Cortex of kidney (tissue), 1 donor: Measurements from ENCODE around the gene CAPN14.

Source experiments
- DNase-seq: peaks from one replicate; lab custom pipeline; 2025; lab: John Stamatoyannopoulos, UW

Gene CAPN14

DNA sequence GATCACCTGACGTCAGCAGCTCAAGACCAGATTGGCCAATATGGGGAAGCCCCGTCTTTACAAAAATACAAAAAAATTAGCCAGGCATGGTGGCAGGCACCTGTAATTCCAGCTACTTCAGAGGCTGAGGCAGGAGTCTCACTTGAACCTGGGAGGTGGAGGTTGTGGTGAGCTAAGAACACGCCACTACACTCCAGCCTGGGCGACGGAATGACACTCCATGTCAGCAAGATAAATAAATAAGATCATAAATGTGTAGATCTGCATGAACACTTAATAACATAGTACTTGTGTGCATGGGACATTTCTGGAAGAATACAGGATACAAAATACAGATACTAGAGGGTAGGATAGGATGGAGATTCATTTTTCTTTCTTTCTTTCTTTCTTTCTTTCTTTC, 25.7 kb upstream of the CAPN14 start:
- no peak for DNase-seq

DNA sequence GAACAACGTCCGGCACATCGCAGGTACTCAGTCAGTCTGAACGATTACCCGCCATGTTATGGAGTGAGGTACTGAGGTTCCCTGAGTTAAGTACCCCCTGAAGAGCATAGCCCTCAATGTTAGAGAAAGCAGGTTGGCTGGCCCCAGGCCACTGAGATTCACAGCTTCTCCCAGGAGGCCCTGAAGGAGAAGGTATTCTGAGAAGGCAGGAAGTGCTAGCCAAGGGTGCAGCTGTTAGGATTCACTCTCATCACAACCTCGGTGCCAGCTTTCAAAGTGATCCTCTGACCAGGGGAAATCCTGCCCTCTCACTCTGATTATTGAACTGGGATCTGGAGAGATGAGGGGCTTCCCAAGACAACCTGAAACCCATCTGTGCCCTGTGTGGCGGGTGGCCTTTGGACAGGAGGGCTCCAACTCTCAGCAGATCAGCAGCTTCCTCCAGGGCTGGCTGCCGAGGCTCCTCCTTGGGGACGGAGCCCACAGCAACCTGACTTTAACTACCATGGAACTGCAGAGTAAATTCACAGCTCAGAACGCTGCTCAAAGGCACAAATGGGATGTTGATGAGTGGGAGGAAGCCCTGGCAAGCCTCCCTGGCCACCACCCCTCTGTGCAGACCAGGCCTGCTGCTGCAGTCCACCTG, 24.4 kb upstream of the CAPN14 start:
- no peak for DNase-seq

- no peak for DNase-seq
Measured at GRCh38 chr2:31240381-31241365, 23.4 kb upstream of the CAPN14 start.

GRCh38 chr2:31239593-31240177, 22.4 kb upstream of the CAPN14 start:
- no peak for DNase-seq

DNA sequence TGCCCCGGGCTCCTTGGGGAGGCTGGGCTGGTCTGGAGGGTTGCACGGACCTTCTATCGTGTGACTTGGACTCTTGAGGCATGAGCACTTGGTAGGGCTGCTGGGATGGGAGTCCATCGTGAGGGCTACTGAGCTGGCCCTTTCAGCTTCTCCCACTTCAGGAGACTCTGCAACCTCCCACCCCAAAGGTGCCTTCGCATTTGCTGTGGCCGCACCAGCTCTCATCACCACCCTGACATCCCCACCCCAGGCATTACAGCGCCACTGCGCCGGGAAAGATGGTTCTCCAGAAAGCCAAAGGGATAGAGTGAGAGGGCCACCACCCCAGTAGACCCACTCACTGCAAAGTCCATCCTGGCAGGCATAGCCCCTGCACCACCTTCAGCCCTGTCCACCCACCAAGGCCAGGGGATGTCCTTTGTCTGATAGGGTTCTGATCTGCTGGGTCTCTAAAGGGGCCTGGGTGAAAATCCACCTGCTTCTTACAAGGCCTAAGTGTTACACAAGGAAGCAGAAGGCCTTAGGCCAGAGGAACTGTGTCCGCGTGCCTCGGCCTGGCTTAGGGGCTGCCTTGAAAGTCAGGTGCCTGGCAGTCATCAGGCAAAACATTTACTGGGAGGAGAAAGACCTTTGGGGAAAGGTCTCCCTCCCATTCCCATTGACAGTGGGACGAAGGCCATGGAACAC, 21.7 kb upstream of the CAPN14 start:
- no peak for DNase-seq

DNA sequence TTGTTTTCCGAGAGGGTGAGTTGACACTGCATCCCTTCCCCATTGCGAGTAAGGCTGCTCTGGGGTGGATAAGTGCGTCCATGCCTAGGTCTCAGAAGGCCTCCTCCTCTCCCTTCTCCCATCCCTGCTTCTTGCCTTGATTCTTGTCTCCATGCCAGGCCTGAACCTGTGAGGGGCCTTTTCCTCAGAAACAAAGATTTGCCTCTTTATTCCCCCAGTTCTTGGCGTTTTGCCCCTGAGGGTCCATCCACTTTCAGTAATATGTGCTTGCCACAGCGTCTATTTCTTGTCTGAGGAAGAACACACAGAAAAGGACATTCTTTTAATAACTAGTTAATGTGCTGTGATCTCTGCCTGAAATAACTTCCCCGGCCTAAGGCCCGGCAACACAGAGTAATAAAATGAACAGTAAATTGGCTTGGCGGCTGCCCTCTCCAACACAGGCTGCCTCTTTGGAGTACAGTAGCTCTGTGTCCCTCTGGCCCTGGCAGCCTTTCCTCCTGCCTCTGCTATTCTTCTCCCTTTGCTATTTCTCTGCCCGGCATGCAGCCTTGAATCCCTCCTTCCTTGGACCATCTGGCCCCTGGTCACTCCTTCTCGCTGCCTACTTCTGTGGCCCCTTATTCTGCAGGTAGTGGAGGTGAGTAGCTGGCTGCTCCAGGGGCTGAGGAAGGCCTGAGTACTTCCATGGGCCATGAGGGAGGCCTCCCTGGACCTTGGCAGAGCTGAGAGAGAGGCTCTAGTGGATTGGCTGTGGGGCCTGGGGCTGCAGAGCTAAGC, 21.0 kb upstream of the CAPN14 start:
- DNase-seq = no peak

GRCh38 chr2:31237348-31238017, 20.2 kb upstream of the CAPN14 start:
- no peak for DNase-seq

DNA sequence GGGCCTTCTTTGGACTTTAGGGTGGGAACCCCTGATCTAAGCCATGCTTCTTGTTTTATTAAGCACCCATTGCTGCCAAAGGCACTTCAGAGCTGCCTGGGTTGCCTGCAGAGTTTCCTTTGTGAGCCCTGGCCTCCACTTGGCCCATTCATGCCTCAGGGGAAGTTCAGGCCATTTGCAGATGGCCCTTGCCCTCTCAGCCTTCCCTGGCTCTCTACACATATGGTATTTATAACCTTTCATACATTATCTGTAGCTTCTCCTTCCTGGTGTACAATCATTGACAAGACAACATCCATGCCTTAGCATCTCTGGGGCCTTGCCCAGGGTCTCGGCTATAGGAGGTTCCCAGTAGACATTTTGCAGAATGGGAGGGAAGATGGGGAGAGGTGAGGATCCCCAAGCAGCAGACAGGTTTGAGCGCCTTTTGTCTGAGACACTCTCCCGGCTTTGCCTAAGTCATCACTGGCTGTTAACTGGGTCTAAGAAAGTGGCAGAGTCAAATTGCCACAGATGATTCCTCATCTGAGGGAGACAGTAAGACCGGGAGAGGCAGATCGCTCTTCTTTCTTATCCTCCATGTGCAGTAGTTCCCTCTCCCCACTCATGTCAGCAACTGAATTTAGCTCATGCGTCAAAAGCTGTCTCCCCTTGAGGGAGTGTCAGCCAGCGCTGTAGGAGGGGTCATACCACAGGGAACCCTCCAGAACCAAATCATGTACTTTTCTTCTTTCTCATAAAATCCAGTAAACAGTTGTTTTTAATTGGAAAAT, 19.3 kb upstream of the CAPN14 start:
- no peak for DNase-seq

GRCh38 chr2:31235504-31235902, 18.2 kb upstream of the CAPN14 start:
- DNase-seq = no peak

- no peak for DNase-seq
Measured at GRCh38 chr2:31234683-31235503, 17.6 kb upstream of the CAPN14 start.

GRCh38 chr2:31233741-31234682, 16.7 kb upstream of the CAPN14 start, which contains the start of gene EHD3:
TSS of gene EHD3 (plus strand) at chr2:31234152. CDS start at chr2:31234622, 470 bp downstream.
- no peak for DNase-seq

DNA sequence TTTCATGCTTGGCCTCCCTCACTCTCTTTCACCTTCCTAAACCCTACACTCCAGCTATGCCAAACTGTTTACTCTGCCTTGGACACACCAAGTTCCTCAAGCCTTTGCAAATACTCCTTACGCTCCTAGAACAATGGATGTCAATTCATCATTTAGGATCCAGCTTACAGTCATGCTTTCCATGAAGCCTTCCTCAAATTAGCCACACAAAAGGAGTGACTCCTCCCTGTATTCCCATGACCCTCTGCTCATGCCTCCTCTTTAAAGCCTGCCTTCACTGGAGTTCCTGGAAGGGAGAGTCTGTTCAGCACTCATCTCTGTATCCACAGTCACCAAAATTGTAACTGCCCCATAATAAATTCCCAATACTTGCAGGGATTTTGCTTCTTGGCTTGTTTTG, 15.9 kb upstream of the CAPN14 start:
- DNase-seq = no peak

- DNase-seq = no peak
Measured at GRCh38 chr2:31232586-31232985, 15.3 kb upstream of the CAPN14 start.

DNA sequence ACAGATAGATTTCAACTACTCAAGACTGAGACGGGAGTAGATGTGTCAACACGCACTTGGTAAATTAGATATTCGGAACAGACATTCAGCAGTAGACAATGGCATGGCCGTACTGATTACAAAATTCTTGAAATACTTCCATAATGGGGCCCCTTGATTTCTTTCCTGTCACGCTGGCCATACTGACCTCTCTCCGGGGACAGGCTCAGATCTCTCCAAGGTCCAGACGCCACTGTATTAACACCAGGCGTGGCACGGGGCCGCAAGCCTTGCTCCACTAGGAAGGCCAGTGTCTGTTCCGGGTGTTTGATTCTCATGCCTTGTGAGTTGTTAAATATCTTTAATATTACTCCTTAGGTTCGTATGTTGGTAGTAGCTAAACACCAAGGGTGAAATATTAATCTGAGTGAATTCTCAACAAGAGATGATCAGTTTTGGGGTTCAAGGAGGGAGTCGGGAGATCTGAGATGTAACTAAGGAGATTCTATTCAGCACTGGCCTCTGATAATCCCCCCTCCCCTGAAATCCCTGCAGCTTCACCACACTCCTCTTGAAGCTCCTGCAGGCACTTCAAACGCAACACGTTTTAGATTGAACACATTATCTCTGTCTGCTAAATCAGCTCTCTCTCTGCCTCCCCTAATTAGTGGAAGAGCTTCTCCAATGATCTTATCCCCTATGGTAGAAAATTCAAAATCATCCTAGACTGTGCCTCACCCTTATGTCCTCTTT, 14.4 kb upstream of the CAPN14 start:
- no peak for DNase-seq

GRCh38 chr2:31230751-31231150, 13.4 kb upstream of the CAPN14 start:
- DNase-seq = no peak

- no peak for DNase-seq
Measured at GRCh38 chr2:31228717-31229116, 11.4 kb upstream of the CAPN14 start.

- DNase-seq = no peak
Measured at GRCh38 chr2:31227711-31228125, 10.4 kb upstream of the CAPN14 start.
